Astrocyte (in vitro differentiated cells and primary cell): ENCODE data around the gene SLC51B. TPM values are rescaled to one million over a fixed set of nuclear protein-coding genes. Genes with fewer than 3 reads are reported as not detected.
A peak's percentile ranks its signal among the peaks of the same experiment; 100 is the strongest.

Source experiments
- DNase-seq: peaks from one replicate; pipeline ENCODE4 v3.0.0-alpha.2; 2010; ENCODE audit warnings: low read depth
- FAIRE-seq: peaks from 2 replicates; lab custom pipeline; 2011; peaks lifted over from hg19 to GRCh38; lab: Jason Lieb, UNC
- H2AFZ ChIP-seq: 2 replicates; pipeline ENCODE4 v1.6.0; 2012; ENCODE audit warnings: low read depth, low read length, inconsistent platforms
- H3K27ac ChIP-seq: 2 replicates; pipeline ENCODE4 v1.5.1; 2011; ENCODE audit warnings: low read depth, low read length, inconsistent platforms
- H3K27me3 ChIP-seq: 2 replicates; pipeline ENCODE4 v1.6.0; 2011; ENCODE audit warnings: low read length, inconsistent platforms; ENCODE audit not compliant: insufficient read depth
- H3K36me3 ChIP-seq: 2 replicates; pipeline ENCODE4 v1.5.1; 2011; ENCODE audit warnings: low read length, inconsistent platforms; ENCODE audit not compliant: insufficient read depth
- H3K4me1 ChIP-seq: 2 replicates; pipeline ENCODE4 v1.5.1; 2011; ENCODE audit warnings: low read length, inconsistent platforms; ENCODE audit not compliant: insufficient read depth
- H3K4me2 ChIP-seq: 2 replicates; pipeline ENCODE4 v1.6.0; 2012; ENCODE audit warnings: low read length, inconsistent platforms
- H3K4me3 ChIP-seq: 2 replicates; pipeline ENCODE4 v1.5.1; 2011; ENCODE audit warnings: low read depth, mild to moderate bottlenecking, low read length, inconsistent platforms; ENCODE audit not compliant: insufficient read depth
- H3K79me2 ChIP-seq: 2 replicates; pipeline ENCODE4 v1.6.0; 2012; ENCODE audit warnings: mild to moderate bottlenecking, low read length, inconsistent platforms; ENCODE audit not compliant: insufficient read depth
- H3K9ac ChIP-seq: 2 replicates; pipeline ENCODE4 v1.6.0; 2012; ENCODE audit warnings: mild to moderate bottlenecking, low read length, inconsistent platforms
- H3K9me3 ChIP-seq: 2 replicates; pipeline ENCODE4 v1.5.1; 2012; ENCODE audit warnings: low read depth, mild to moderate bottlenecking, low read length, inconsistent platforms; ENCODE audit not compliant: insufficient read depth
- H4K20me1 ChIP-seq: 2 replicates; pipeline ENCODE4 v1.6.0; 2012; ENCODE audit warnings: low read length, inconsistent platforms; ENCODE audit not compliant: insufficient read depth
- H3K27ac Mint-ChIP-seq: one replicate; pipeline ENCODE4 v1.8.0; 2021; ENCODE audit warnings: mild to moderate bottlenecking, mixed read lengths; ENCODE audit not compliant: unreplicated experiment
- H3K27me3 Mint-ChIP-seq: one replicate; pipeline ENCODE4 v1.8.0; 2021; ENCODE audit warnings: low read depth, mixed read lengths; ENCODE audit not compliant: unreplicated experiment
- H3K36me3 Mint-ChIP-seq: one replicate; pipeline ENCODE4 v1.8.0; 2021; ENCODE audit warnings: low read depth, mixed read lengths; ENCODE audit not compliant: unreplicated experiment
- H3K4me1 Mint-ChIP-seq: one replicate; pipeline ENCODE4 v1.8.0; 2021; ENCODE audit warnings: low read depth, mixed read lengths; ENCODE audit not compliant: unreplicated experiment
- H3K4me3 Mint-ChIP-seq: one replicate; pipeline ENCODE4 v1.8.0; 2021; ENCODE audit warnings: mild to moderate bottlenecking, moderate library complexity, mixed read lengths; ENCODE audit not compliant: unreplicated experiment
- H3K9me3 Mint-ChIP-seq: one replicate; pipeline ENCODE4 v1.8.0; 2021; ENCODE audit warnings: mild to moderate bottlenecking, mixed read lengths; ENCODE audit not compliant: unreplicated experiment
- EZH2 ChIP-seq: IDR thresholded peaks from 2 replicates; pipeline ENCODE4 v1.6.1; 2012; ENCODE audit warnings: mild to moderate bottlenecking, low read length, inconsistent platforms; ENCODE audit not compliant: insufficient read depth
- total RNA-seq: library from RNA; stranded (reverse); gene quantifications from 2 replicates; pipeline ENCODE4 v1.2.1, GENCODE V29; 2021
- TF ChIP-seq, protein P1 (sequence below): IDR thresholded peaks from 2 replicates; pipeline ENCODE4 v1.5.1; 2011; ENCODE audit warnings: low read depth, mild to moderate bottlenecking, inconsistent platforms, low read length, moderate library complexity; ENCODE audit not compliant: insufficient read depth

SLC51B gene
- total RNA-seq, 1 donor from 2014 or later, result not detected

GRCh38 chr15:65027593-65027992 is 17.6 kb upstream of the SLC51B start:
- H3K27ac Mint-ChIP-seq, result no peak overlapping the region
- no peaks in the 10 kb centered on the region for H3K4me1 ChIP-seq
- H3K27me3 ChIP-seq, result peaks cover 3% of the 10 kb centered on the region
- no peaks in the 10 kb centered on the region for H3K9me3 ChIP-seq
- H3K9ac ChIP-seq, result no peak overlapping the region
- H4K20me1 ChIP-seq, result peaks cover 8% of the 10 kb centered on the region
- no peak for FAIRE-seq
- TF ChIP-seq, protein P1, sequence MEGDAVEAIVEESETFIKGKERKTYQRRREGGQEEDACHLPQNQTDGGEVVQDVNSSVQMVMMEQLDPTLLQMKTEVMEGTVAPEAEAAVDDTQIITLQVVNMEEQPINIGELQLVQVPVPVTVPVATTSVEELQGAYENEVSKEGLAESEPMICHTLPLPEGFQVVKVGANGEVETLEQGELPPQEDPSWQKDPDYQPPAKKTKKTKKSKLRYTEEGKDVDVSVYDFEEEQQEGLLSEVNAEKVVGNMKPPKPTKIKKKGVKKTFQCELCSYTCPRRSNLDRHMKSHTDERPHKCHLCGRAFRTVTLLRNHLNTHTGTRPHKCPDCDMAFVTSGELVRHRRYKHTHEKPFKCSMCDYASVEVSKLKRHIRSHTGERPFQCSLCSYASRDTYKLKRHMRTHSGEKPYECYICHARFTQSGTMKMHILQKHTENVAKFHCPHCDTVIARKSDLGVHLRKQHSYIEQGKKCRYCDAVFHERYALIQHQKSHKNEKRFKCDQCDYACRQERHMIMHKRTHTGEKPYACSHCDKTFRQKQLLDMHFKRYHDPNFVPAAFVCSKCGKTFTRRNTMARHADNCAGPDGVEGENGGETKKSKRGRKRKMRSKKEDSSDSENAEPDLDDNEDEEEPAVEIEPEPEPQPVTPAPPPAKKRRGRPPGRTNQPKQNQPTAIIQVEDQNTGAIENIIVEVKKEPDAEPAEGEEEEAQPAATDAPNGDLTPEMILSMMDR, result no peak
- TF ChIP-seq EZH2, result no peak
- H3K4me2 ChIP-seq, result peak overlapping the region; percentile 96
- H3K36me3 ChIP-seq, result peaks cover 16% of the 10 kb centered on the region
- no peak overlapping the region for H2AFZ ChIP-seq
- no peak overlapping the region for H3K27ac ChIP-seq
- H3K27me3 Mint-ChIP-seq, result peaks cover 5% of the 10 kb centered on the region
- H3K4me3 Mint-ChIP-seq, result peak overlapping the region; percentile 91
- H3K4me3 ChIP-seq, result no peak overlapping the region
- H3K36me3 Mint-ChIP-seq, result no peaks in the 10 kb centered on the region
- DNase-seq, result no peak
- H3K4me1 Mint-ChIP-seq, result peaks cover 7% of the 10 kb centered on the region
- H3K79me2 ChIP-seq, result peaks cover 20% of the 10 kb centered on the region
- no peaks in the 10 kb centered on the region for H3K9me3 Mint-ChIP-seq

DNA sequence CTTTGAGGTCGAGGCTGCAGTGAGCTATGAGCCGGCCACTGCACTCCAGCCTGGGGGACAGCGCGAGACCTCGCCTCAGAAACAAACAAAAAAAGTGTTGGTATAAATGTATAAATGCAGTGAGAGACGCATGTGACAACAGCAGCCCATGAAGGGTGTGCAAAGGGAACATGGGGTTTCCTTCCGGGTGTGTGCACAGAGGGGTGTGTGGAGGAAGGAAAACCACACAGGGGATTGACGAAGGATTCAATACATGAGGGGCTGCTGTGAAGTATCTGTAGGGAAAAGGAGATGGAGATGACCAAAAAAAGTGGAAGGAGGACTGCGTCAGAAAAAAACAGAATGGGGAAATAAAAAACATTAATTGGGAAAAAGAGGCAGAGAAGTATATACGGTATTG is 16.8 kb upstream of the SLC51B start:
- Histone ChIP-seq H2AFZ (no peak overlapping the region), H3K4me1 (peaks cover 5% of the 10 kb centered on the region), H3K9ac (peak overlapping the region; percentile 89), H3K27ac (no peak overlapping the region), H3K4me3 (peak overlapping the region; percentile 88), H4K20me1 (peaks cover 8% of the 10 kb centered on the region), H3K9me3 (no peaks in the 10 kb centered on the region), H3K4me2 (peak overlapping the region; percentile 96), H3K36me3 (peaks cover 16% of the 10 kb centered on the region), H3K79me2 (peaks cover 20% of the 10 kb centered on the region), H3K27me3 (peaks cover 3% of the 10 kb centered on the region)
- H3K36me3 Mint-ChIP-seq, result no peaks in the 10 kb centered on the region
- TF ChIP-seq, protein P1, result no peak
- peaks cover 7% of the 10 kb centered on the region for H3K4me1 Mint-ChIP-seq
- DNase-seq (no peak), FAIRE-seq (no peak)
- H3K9me3 Mint-ChIP-seq, result no peaks in the 10 kb centered on the region
- H3K27me3 Mint-ChIP-seq, result peaks cover 5% of the 10 kb centered on the region
- H3K27ac Mint-ChIP-seq, result peak overlapping the region; percentile 14
- H3K4me3 Mint-ChIP-seq, result peak overlapping the region; percentile 91

DNA sequence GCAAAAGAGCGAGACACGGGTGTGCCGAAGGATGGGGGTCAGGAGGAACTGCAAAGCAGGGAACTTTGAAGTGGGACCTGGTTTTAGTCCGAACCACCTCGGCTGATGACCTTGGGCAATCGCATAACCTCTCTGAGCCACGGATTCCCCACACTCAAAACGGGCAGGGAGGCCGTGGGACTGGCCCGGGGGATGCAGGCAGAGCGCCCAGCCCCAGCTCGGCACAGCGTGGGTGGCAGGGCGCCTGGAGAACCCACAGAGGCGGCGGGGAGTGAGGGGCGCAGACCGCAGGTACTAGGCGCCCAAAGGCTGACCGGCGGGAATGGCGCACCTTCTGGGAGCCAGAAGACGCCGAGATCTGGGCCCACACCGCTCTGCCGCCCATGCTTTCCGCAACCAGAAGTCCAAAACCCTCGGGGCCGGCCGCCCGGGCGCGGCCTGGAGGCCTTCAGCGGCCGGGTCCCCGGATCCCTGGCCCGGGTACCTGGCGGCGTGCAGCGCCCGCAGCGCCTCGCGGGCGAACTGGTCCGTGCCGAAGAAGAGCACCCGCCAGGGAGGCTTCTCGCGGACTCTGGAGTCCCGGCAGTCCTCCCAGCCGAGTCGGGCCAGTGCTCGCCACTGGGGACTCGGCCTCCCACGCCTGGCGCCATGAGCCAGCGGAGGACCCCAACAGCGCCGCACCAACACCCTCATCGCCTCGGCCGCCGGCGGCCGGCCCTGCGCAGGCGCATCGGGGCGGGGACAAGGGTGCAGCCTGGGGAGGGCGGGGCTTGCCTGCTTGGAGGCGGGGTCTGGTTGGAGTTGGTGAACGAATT is 16.1 kb upstream of the SLC51B start, which contains the start of gene MTFMT:
TSS of gene MTFMT (minus strand) at position 719 of the 815 bp plus-strand sequence. CDS start at position 693, 26 bp downstream.
- FAIRE-seq, result no peak

More for the DNA sequence above, 16.1 kb upstream of the SLC51B start, which contains the start of gene MTFMT:
- peak within 1 kb of the TSS; percentile 91 for H3K4me3 Mint-ChIP-seq
- H3K27ac Mint-ChIP-seq, result peak within 1 kb of the TSS; percentile 14
- Histone ChIP-seq H3K9ac (peak within 1 kb of the TSS; percentile 89), H3K4me1 (peaks cover 5% of the 10 kb centered on the region), H3K4me2 (peak within 1 kb of the TSS; percentile 96), H3K9me3 (no peaks in the 10 kb centered on the region), H4K20me1 (peaks cover 8% of the 10 kb centered on the region), H2AFZ (peak within 1 kb of the TSS; percentile 88), H3K36me3 (peaks cover 12% of the 10 kb centered on the region), H3K27me3 (peaks cover 3% of the 10 kb centered on the region), H3K79me2 (peaks cover 20% of the 10 kb centered on the region), H3K27ac (peak within 1 kb of the TSS; percentile 54), H3K4me3 (peak within 1 kb of the TSS; percentile 88)
- H3K9me3 Mint-ChIP-seq, result no peaks in the 10 kb centered on the region
- peak; percentile 49 for DNase-seq
- peaks cover 5% of the 10 kb centered on the region for H3K27me3 Mint-ChIP-seq
- no peaks in the 10 kb centered on the region for H3K36me3 Mint-ChIP-seq
- peaks cover 7% of the 10 kb centered on the region for H3K4me1 Mint-ChIP-seq
- no peak for TF ChIP-seq EZH2
- TF ChIP-seq, protein P1, result peak; percentile 2
